ENCODE data around the gene MFAP3. TPM values are rescaled to one million over a fixed set of nuclear protein-coding genes. Genes with fewer than 3 reads are reported as not detected.

MFAP3 gene
- total RNA-seq, 1 donor from 2014 or later, result 37.9 TPM

- Mint-ChIP-seq H3K27ac (no peak overlapping the region), H3K4me3 (no peak overlapping the region), H3K36me3 (peaks cover 3% of the 10 kb centered on the region), H3K9me3 (no peaks in the 10 kb centered on the region), H3K4me1 (ENCODE audit: unreplicated experiment) (peaks cover 4% of the 10 kb centered on the region), H3K27me3 (peaks cover 46% of the 10 kb centered on the region)
- DNase-seq (ENCODE audit: extremely low spot score, unreplicated experiment), result no peak
- no peak for TF ChIP-seq CTCF (conservative IDR thresholded peaks at IDR 0.05)
These were observed 45.4 kb downstream of the MFAP3 start for GRCh38 chr5:154084062-154084639.

DNA sequence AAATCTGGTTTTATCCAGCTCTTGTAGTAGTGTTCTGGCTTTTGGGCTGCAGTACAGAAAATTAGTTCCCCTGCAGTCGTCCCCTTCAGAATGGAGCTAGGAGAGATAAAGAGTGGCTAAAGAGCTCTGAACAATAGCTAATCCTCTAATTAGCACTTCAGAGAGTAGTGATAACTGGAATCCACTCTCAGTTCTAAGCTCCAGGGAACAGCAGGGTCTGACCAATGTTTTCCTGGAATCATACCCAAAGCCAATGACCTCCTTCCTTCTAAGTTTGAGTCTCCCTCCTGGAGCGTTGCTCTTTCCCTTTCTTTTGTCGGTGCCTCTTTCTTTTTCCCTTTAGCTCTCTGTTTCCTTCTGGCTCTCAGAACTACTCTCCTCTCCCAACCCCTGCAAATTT is 47.4 kb downstream of the MFAP3 start:
- Mint-ChIP-seq H3K27me3 (peaks cover 42% of the 10 kb centered on the region), H3K27ac (no peak overlapping the region), H3K36me3 (peaks cover 3% of the 10 kb centered on the region), H3K4me3 (no peak overlapping the region), H3K9me3 (no peaks in the 10 kb centered on the region), H3K4me1 (ENCODE audit: unreplicated experiment) (peaks cover 4% of the 10 kb centered on the region)
- DNase-seq (ENCODE audit: extremely low spot score, unreplicated experiment), result no peak
- TF ChIP-seq CTCF (conservative IDR thresholded peaks at IDR 0.05), result no peak

GRCh38 chr5:154086641-154087040 is 47.9 kb downstream of the MFAP3 start:
- Mint-ChIP-seq H3K4me3 (no peak overlapping the region), H3K27ac (no peak overlapping the region), H3K27me3 (peaks cover 38% of the 10 kb centered on the region), H3K9me3 (no peaks in the 10 kb centered on the region), H3K4me1 (ENCODE audit: unreplicated experiment) (peaks cover 4% of the 10 kb centered on the region), H3K36me3 (peaks cover 3% of the 10 kb centered on the region)
- DNase-seq (ENCODE audit: extremely low spot score, unreplicated experiment), result no peak
- TF ChIP-seq CTCF (conservative IDR thresholded peaks at IDR 0.05), result no peak

- Mint-ChIP-seq H3K4me3 (no peak overlapping the region), H3K4me1 (ENCODE audit: unreplicated experiment) (peaks cover 4% of the 10 kb centered on the region), H3K27ac (no peak overlapping the region), H3K9me3 (no peaks in the 10 kb centered on the region), H3K27me3 (peaks cover 34% of the 10 kb centered on the region), H3K36me3 (peaks cover 3% of the 10 kb centered on the region)
- TF ChIP-seq CTCF (conservative IDR thresholded peaks at IDR 0.05), result no peak
- no peak for DNase-seq (ENCODE audit: extremely low spot score, unreplicated experiment)
These were observed 48.5 kb downstream of the MFAP3 start for GRCh38 chr5:154087260-154087659.

- TF ChIP-seq CTCF (conservative IDR thresholded peaks at IDR 0.05), result no peak
- peaks cover 3% of the 10 kb centered on the region for H3K36me3 Mint-ChIP-seq
- H3K27ac Mint-ChIP-seq, result no peak overlapping the region
These were observed 50.0 kb downstream of the MFAP3 start for GRCh38 chr5:154088801-154089200.

GRCh38 chr5:154090656-154091055 is 51.9 kb downstream of the MFAP3 start:
- Mint-ChIP-seq H3K4me3 (no peak overlapping the region), H3K9me3 (no peaks in the 10 kb centered on the region), H3K36me3 (peaks cover 3% of the 10 kb centered on the region), H3K27ac (no peak overlapping the region), H3K27me3 (peaks cover 30% of the 10 kb centered on the region), H3K4me1 (ENCODE audit: unreplicated experiment) (peaks cover 4% of the 10 kb centered on the region)
- no peak for TF ChIP-seq CTCF (conservative IDR thresholded peaks at IDR 0.05)
- no peak for DNase-seq (ENCODE audit: extremely low spot score, unreplicated experiment)

More at GRCh38 chr5:154088801-154089200, 50.0 kb downstream of the MFAP3 start:
- DNase-seq (ENCODE audit: extremely low spot score, unreplicated experiment), result no peak
- H3K27me3 Mint-ChIP-seq, result peaks cover 29% of the 10 kb centered on the region
- H3K9me3 Mint-ChIP-seq, result no peaks in the 10 kb centered on the region
- H3K4me3 Mint-ChIP-seq, result no peak overlapping the region
- H3K4me1 Mint-ChIP-seq (ENCODE audit: unreplicated experiment), result peaks cover 8% of the 10 kb centered on the region
